Islet of Langerhans (tissue), 1 donor: ENCODE results near the gene RAD9A.

Experiments
- FAIRE-seq: peaks from one replicate; lab custom pipeline; 2011; peaks lifted over from hg19 to GRCh38; lab: Jason Lieb, UNC

The RAD9A gene

DNA sequence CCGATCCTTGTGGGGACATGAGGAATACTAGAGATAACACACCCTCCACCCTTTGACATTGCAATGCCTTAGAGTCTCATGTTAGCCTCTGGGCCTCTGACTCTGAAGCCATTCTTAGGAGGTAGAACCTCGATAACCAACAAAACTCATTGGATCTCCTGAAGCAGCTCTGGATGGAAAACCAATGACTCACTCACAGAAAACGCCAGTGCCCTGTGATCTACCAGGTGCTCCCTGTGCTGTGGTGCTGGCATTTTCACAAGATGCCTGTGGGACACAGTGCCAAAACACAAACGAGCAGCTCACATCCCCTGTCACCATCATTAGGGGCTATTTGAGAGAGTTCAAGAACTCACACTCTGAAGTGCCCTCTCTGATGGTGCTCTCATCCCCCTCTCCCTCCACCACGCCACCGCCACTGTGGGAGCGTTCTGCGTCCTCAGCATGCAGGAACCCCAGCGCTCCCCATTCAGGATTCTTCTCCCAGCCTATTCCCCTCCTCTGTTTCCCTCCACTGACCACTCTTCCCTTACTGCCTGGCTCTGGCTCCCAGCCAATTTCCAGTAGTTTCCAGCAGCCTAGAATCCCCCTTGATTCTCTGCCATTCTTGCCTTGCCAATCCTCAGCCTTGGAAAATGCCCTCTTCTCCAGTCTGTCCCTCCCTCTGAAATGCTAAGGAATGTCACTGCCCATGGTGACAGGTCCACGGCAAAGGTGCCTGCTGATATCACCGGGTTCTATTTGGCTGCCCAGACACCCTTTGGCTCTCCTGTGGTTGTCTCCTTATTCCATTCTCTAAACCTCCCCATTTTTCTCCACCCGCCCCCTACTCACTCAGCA, 33.7 kb upstream of the RAD9A start:
- FAIRE-seq, result no peak

DNA sequence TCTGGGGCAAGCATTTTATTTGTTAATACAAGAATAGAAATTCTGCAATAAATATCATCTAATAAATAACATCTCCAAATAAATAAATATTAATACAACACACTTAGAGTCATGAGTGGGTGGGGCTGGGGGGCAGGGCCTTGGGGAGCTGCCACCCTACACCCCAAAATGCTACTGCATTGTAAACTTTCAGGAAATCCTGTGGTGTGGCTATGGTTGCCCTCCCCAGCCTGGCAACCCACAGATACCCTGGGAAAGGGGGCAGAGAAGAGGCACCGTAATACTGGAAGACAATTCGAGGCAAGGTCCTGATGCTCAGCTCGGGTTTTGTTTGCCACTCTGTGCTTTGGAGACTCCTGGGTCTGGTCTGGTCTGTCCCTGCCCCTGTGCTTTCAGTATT, 27.6 kb upstream of the RAD9A start:
- no peak for FAIRE-seq

DNA sequence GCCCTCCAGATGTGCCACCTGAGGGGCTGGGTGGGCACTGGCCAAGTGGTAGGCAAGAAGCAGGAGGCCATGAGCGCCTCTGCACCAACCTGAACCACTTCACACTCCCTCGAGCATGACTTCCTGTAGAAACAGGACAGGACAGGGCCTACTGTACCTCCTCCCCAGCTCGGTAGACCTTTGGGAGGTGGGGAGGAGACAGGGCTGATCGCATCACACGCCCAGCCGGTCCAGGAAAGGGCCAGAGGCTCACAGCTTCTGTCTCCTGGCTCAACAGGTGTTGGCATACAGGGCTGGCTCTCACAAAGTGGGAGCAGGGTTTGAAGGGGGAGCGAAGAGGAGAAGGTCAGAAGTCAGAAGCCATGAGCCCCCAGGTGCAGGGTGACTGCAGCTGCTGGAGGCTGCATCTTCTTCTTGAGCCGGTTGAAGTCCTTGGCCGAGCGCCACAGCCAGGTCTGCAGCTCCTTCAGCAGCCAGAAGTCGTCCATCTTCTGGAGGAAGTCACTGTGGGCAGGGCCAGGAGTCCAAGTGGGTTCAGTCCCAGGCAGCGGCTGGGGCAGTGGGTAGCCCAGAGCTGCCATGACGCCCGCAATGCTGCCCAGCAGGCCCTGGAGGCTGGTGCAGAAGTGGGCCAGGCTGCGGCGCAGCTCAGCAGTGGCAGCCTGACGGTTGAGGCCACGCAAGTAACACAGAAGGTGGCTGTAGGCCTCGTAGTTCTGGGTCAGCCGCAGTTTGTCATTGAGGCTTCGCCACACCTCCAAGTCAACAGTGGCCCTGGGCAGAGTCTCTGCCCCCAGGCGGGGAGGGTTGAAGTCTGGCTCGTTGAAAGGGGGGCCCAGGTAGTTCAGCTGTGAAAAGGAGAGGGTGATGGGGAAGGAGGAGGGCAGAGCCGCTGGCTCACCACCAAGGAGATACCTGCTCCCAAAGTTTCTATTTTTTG, 26.7 kb upstream of the RAD9A start:
- no peak for FAIRE-seq

DNA sequence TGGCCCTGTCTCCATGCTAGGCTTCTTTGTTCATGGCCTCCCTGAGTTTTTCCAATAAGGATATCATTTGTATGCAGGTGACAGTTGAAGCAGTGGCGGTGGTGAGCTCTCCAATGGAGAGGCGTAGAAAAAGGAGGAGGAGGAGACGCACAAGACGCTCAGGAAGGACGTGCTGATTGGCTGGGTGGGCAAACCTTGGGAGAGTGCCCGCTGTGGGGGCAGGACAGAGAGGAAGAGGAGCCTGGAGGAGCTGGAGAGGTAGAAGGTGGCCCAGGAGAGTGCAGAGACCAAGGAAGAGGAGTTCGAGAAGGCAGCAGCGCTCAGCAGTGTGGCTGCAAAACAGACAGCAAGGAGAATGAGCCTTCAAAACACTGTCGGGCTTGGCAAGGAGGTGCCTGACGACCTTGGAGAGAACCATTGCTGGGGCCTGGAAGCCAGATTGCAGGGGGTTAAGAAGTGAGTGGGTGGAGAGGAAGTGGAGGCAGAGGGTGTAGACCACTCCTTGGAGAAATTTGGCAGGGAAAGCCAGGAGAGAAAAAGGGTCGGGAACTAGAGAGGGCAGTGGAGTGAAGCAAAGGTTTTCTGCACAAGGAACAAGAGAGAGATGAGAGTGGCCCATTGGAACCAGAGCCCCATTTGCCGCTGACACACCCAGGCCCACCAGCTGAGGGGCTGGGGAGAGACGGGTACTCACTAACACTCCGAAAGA, 25.9 kb upstream of the RAD9A start:
- FAIRE-seq, result no peak

DNA sequence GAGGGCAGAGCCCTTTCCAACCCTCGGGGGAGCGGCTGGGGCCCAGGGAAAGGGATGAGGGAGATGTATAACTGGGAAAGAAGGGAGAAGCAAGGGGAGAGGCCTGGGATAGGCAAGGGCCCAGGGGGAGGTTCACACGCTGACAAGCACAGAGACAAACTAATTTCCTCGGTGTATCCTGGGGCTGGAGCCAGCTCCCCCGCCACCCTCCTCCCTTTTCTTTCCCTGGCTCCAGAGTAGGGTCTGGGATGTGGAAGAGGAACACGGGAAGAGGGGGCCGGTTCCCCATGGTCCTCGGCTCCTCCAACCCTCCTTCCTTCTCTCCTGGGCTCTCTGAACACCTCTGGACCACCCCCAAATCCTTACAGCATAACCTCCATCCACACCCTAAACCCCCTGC, 25.2 kb upstream of the RAD9A start:
- FAIRE-seq, result no peak

DNA sequence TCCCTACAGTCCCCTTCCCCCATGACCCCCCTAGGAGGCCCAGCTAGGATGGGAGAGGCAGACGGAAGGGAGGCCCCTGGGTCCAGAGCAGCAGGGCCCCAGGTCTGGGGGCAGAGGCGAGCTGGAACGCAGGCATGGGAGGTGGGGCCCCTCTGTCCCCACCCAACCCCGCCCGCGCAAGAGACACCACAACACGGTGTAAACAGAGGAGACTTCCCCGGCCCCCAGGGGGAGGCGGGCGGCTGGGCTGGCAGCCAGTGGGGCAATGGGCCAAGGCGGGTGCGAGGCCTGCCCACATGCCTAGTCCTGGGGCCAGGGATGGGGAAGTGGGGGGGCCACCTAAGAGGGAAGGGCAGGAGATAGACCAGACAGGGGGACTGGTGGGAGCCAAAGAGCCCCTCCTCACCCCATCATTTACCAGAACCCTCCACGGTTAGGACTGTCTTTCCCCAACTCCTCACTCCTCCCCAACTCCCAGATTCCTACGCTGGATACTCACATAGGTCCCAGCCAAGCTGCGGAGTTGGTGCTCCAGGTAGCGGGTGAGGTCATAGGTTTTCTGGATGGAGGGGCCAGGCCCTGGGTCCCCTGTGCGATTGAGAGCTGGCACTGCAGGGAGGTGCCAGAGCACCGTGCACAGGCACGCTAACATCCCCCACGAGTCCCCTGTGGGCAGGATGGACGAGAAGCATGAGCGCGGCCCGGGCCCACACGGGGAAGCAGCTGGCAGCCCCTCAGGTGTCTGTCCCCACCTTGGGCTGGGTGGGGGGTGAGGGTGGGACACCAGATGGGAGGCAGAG, 24.6 kb upstream of the RAD9A start:
- FAIRE-seq, result no peak

DNA sequence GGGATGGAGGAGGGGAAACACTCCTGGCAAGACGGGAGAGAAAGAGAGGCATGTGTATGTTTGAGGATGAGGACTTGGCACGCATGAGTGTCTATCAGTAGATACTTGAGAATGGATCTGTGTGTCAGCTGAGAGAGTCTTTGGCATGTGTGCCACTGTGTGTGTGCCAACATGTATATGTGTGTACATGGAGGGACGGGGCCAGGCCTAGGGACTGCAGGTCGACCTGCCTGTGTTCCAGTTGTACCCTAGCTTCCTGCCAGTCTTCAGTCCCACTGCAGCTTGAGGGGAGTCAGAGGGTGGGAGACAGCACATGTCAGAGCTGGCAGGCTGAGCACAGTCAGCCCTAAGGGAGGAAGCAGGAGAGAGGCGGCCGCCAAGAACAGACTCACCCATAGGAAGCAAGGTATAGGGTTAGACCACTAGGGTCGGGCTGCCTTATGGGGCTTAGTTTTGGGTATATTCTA, 24.0 kb upstream of the RAD9A start:
- no peak for FAIRE-seq

DNA sequence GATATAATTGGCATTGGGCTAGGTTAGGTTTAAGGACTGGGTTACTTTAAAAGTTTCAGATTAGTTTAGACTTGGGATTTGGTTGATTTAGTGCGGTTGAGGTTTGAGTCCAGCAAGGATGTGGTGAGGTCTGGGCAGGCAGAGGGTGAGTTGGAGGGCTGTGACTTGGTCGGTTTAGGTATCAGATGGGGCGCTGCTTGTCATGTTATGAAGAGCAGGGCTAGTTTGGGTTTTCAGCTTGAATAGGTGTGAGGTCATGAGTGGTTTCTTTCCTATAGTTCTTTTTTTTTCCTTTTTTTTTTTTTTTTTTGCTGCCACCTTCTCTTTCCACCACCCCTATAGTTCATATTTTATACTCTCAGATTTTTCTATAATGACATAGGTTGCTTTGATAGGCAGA, 23.2 kb upstream of the RAD9A start:
- no peak for FAIRE-seq

DNA sequence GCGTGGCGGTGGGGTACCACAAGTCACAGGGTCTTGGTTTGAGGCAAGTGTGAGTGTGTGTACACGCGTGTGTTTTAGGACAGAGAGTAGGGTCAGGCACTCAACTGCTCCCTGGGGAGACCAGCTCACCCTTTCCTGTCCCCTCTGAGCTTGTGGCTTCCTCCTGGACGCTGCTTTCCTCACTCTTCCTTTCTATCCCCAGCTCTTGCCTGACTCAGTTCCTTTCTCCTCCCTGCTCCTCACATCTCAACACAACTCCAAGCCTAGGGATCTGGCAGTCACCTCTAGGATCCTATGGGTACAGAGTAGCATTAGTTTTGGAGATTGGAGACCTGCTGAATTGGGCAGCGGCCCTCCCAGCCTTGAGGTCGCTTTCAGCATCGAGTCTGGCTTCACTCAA, 22.5 kb upstream of the RAD9A start:
- FAIRE-seq, result no peak

DNA sequence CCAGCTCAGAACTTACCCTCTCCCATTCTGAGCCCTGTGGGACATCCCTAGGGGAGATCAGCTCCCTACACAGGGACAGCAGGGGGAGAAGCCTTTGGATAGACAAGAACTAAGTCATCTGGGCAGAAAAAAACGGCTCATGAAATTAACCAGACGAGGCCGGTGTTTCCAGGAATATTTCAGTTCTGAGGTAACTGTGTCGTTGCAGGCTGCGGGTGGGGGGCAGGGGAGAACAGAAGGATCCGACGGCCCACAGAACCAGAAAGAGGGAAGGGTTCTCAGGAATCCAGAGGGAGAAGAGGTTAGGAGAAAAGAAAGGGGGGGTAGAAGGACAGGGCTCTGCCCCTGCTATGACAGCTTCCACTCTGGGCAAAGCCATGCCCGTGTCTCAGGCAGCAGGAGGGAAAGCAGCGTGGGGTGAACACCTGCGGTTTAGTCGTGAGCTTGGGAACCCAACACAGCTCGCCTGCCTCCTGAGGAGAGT, 21.9 kb upstream of the RAD9A start:
- FAIRE-seq, result no peak

DNA sequence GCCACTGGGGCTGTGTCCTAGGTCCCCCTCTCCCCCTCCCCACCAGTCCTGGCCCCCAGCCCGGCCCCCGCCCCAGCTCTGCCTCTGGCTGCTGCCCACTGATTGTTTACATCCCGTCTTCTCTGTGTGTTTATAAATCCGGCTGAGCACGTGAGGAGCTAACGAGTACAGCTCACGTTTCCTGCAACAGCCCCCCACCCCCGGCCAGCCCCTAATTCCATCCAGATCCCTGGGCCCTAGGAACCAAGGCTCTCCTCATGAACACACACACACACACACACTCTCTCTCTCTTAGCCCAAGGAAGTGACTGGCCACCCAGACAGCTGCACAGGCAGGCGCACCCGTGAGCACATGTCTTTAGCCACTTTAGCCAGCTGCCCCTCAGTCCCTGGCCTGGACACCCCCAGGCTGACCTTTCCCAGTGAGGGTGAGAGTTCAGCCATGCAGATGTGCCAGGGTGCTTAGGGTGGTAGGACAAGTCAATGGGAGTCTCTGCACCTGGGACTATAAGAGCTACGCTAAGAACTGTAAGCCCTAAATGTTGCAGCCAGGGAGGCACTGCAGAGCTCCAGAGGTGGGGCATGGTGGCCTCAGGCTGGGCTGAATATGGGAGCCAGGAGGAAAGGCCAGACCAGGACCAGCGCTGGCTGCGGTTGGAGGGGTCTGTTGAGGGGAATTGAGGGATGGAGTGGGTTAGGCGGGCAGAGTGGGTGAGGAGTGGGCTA, 21.3 kb upstream of the RAD9A start:
- FAIRE-seq, result no peak

DNA sequence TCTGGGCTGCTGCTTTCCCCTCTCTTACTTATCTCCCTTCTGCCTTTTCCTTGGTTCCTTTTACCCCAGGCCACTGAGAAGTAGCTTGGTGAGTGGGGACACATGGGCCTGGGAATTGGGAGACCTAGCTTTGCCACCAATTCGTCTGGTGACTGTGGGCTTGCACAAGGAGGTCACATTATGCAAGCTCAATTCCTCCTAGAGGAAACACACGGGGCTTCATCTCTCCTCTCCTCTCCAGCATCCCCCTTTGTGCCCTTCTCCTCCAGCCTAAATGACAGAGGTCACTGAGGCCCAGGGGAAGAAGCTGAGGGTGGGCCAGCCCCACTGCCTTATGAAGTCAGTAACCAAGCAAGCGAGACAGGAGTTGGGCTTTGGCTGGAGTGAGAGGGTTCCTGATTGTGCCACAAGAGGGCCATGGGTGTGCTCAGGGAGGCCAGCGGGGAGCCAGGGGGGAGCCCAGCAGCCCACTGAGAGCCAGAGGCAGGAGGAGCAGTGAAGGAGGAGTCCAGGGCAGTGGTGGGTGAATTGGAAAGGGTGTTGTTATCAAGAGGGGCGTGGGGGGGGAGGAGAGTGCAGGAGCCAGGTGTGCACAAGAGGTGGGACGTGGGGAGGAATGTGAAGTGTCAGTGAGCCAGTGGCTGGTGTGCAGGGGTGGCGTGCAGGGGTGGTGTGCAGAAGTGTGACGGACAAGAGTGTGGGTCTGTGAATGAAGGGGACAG, 20.4 kb upstream of the RAD9A start:
- FAIRE-seq, result no peak

DNA sequence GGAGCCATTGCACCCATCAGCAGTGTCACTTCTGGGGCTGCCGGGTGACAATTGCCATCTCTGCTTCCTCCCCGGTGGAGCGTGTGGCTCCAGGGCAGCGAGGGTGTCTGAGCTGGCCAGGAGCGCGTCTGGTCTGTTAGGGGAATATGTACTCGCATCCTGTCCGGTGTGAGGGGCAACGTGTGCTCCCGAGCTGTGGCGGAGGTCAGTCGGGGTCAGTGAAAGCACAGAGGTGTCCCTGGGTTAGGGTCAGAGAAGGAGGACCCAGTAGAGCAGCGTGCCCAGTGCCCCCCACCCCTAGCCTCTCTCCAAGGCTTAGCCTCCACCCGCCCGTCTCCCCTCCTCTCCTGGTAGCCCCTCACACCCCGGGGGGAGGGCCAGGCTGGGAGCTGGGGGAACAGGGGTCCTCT, 19.9 kb upstream of the RAD9A start:
- no peak for FAIRE-seq

DNA sequence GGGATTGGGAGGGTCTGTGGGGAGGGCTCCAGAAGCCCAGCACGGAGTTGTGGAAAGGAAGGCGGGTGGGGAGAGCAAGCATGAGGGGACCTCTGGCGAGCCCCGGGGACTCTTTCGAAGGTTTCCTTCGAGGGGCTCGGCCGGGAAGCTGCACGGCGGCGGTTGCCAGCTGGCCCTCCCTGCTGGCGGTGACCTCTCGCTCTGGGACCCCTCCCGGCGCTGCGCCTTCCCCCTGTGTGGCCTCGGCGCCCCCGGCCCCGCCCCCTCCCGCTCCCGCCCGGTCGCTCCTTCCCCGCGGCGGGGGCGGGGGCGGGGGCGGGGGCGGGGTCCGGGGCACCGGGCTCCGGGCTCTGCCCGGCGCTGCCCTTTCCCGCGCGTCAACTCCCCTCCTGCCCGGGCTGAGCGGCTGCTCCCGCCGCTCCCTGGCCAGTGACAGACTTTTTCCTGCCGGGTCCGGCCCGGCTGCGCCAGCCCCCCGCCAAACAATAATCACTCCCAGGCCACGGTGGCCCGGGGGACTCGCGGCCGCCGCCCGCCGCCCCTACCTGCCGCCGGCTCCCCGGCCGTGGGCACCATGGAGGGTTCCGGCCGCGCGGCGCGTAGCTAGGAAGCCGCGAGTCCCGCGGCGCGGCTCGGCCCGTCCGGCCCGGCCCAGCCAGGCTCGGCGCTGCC, 19.3 kb upstream of the RAD9A start:
- FAIRE-seq, result no peak

DNA sequence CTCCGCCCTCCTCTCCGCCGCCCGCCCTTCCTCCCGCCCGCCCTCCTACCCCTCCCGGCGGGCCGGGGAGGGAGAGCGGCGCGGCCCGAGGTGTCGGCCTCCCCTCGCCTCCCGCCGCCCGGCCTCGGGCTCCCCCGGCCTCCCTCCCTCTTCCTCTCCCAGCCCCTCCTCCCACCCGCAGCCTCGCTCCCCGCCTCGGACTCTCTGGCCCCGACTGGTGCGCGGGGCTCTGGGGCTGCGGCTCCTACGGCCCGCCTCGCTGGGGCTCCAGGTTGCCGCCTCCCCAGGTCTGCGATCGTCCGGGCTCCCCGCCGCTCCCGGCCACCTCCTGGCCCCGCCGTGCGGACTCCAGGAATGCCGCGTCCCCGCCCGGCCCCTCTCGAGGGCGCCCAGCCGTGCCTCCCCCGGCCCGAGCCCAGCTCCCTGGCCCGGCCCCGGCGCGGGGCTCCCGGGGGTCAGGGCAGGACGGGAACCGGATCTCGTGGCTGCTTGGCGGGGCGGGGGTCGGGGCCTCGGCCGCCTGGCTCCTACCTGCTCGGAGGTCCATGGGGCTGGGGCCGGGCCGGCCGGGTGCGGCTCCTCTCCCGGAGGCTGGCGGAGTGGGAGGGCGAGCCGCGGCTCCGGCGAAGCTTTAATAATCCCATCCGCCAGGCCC, 18.7 kb upstream of the RAD9A start, which contains the start of gene CLCF1:
CLCF1 (minus strand) TSS at position 606 of the 655 bp plus-strand sequence; CDS start at position 547, 59 bp downstream.
- FAIRE-seq, result no peak

DNA sequence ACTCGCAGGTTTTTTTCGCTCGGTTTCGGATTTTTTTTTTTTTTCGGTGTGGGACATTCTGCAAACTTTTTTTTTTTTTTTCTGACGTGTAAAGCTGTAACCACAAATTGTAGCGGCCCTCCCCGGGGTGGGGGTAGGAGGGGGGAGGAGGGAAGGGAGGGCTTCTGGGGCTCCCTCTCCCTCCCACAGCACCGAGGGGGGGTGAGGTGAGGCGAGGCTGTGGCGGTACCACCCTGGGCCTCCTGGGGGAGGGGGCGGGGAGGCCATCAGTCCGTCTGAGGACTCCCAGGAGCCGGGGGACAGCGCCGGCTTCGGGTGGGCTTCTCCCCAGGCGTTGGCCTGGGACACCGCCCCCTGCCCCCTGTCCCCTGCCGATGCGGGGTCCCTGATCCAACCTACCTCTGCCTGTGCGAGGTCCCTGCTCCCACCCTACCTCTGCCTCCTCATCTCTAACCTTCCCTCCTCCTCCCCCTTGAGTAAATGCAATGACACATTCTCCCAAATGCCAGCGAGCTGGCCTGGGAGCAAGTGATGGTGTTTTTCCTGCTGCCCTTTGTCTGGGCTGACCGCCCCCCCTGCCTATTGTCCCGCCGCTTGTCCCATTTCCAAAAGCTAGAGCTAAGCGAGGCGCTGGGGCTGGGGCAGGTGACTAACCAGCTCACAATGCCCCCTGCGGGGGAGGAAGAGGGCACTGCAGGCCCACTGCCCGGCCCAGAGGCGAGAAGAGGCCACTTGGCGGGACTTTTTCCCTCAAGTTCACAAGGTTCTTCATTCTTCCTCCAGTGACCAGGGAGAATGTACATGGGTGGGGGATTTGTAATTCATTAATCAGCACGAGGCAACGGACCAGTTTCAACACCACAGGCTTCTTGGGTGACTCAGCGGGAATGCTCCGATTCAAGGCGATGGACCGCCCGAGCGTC, 17.9 kb upstream of the RAD9A start:
- FAIRE-seq, result no peak

DNA sequence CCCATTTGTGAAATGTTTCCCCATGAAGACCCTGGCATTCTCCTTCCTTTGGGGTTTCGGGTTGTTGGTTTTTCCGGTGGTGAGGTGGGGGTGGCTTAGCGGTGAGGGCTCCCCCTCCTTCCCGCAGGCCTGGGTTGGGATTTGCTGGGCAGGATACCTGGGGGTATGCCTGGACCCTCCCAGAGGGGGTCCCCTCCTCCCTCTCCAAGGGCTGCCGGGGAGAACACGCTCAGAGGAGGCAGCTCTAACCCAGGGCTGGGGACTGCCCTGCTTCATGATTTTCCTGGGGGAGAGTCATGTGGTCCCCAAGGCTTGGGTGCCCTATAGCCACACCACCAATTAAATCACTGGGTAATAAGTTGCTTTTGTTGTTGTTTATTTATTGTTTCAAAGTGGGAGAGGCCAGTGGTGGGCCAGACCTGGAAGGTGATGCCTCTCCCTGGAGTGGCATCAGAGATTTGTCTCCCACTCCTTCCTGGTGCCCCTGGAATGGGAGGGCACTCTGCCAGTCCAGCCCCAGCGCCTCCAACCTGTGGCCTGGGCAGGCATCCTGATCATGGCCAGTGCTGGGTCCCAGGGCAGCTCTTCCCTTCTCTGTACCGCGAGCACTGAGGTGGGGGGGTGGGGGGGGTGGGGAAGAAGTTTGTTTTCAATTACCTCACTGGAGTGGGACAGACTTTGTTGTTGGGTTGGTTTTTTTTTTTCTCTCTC, 17.1 kb upstream of the RAD9A start:
- FAIRE-seq, result no peak
